Stimulated activated naive CD8-positive, alpha-beta T cell treated with anti-CD3 and anti-CD28 coated beads, Interleukin-15, Interleukin-2, amounts not matched to agents 100 U/mL and 50 U/mL, for 24 hours (primary cell): ENCODE measurements around the gene FAM171A2.
A peak's percentile ranks its signal among the peaks of the same experiment; 100 is the strongest.
"Not testable (repeated sequence)": the region's sequence is repeated elsewhere in the genome, so short reads cannot be mapped to it uniquely, and the experiment has no call there.

Source experiments
- ATAC-seq: fragments of 150-1000 bp; cut with Tn5 transposase; one replicate; pipeline ENCODE4 v1.10.0; 2021
- DNase-seq: peaks from one replicate; pipeline ENCODE4 v3.0.0; 2021

The FAM171A2 gene

GRCh38 chr17:44360826-44361225, 2.8 kb downstream of the FAM171A2 start:
- no peak for ATAC-seq
- no peak for DNase-seq

- DNase-seq: no peak
Observed at GRCh38 chr17:44360144-44360533, 3.5 kb downstream of the FAM171A2 start.

DNA sequence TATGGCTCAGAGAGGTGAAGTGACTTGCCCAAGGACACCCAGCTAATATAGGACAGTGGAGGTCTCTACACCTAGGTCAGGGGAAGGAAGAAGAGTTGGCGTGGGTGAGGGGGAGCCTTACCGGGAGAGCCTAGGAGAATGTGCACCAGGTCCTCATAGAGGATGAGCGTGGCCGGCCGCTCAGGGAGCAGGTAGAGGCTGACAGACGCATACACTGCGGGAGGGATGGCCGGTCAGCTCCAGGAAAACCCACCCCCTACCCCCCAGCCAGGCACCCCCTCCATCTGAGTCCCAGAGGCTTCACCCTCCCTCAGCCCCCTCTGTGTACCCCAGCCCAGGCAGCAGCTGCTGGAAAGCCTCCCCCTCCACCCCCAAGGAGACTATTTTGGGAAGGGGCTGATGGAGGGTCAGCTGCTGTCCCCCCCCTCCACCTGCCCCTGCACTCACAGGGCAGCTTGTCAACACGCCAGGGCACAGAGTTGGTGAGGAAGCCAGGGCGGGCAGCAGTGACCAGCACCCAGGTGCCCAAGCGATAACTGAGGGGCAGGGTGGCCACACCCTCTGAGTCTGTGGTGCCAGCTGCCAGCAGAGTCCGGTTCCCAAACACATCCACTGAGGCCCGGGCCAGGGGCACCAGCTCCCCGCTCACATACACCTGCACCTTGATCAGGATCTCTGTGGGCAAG, 4.1 kb downstream of the FAM171A2 start:
- no peak for DNase-seq
- no peak for ATAC-seq

More at GRCh38 chr17:44360144-44360533, 3.5 kb downstream of the FAM171A2 start:
- ATAC-seq: no peak

GRCh38 chr17:44359006-44359405, 4.6 kb downstream of the FAM171A2 start:
- ATAC-seq: no peak
- no peak for DNase-seq

- ATAC-seq: no peak
- DNase-seq: no peak
Observed at GRCh38 chr17:44358066-44358465, 5.6 kb downstream of the FAM171A2 start.

- no peak for DNase-seq
Observed at GRCh38 chr17:44356241-44356640, 7.4 kb downstream of the FAM171A2 start.

GRCh38 chr17:44355642-44356099, 8.0 kb downstream of the FAM171A2 start:
- ATAC-seq (no peak), DNase-seq (no peak)

More at GRCh38 chr17:44356241-44356640, 7.4 kb downstream of the FAM171A2 start:
- no peak for ATAC-seq

DNA sequence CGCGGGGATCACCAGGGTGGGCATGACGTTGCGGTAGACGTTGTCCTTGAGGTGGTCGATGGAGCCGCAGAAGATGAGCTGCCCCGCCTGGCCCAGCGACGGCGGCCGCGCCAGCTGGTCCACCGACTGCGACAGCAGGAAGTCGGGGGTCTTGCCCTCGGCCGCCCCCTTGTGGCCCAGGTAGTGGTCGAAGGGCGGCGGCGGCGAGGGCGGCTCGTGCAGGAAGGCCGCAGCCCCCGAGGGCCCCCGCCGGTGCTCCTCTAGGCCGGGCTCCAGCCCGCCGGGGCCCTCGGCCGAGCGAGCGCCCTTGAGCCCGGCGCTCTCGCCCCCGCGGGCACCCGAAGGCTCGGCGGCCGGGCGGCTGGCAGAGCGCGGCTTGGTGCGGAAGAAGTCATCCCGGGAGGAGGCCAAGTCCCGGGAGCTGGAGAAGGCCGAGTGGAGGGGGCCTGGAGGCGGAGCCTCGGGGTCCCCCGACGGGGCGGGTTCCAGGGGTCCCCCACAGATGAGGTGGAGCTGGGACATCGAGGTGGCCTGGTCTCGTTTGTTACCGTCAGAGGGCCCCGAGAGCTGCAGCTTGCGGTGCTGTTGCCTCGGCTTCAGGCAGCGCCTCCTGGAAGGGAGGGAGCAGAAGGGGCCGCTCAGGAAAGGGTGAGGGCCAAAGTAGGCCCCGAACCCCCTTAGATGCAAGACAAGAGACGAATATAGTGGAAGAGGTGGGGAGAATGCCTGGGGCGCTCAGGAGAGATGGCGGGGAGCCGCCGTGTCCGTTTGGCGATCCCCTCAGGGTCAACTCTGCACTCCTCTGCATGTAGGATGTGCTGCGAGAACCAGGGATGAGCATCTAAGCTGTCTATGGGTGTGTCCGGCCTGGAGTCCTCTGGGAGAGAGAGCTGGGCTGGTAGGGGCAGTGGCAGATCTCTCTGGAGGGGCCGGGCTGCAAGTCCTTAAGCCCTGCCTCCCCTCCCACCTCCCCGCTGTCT, 8.8 kb downstream of the FAM171A2 start:
- ATAC-seq (no peak), DNase-seq (peak; percentile 79)

GRCh38 chr17:44353672-44354331, 9.9 kb downstream of the FAM171A2 start:
- DNase-seq (peak; percentile 20), ATAC-seq (no peak)

- DNase-seq (no peak), ATAC-seq (no peak)
Observed at GRCh38 chr17:44352828-44353671, 10.6 kb downstream of the FAM171A2 start.

GRCh38 chr17:44351961-44352827, 11.5 kb downstream of the FAM171A2 start:
- no peak for DNase-seq

DNA sequence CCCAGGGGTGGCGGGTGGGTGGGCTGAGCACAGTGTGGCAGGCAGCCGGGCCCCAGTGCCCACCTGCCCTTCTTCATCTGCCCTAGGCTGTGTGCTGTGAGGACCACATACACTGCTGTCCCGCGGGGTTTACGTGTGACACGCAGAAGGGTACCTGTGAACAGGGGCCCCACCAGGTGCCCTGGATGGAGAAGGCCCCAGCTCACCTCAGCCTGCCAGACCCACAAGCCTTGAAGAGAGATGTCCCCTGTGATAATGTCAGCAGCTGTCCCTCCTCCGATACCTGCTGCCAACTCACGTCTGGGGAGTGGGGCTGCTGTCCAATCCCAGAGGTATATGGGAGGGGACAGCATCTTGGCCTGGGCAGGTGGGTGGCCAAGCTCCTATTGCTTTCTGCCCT, 12.2 kb downstream of the FAM171A2 start:
- DNase-seq: no peak
- ATAC-seq: no peak

More at GRCh38 chr17:44351961-44352827, 11.5 kb downstream of the FAM171A2 start:
- ATAC-seq: no peak

- DNase-seq (peak; percentile 83), ATAC-seq (peak; percentile 70)
Observed at GRCh38 chr17:44350733-44351226, 12.9 kb downstream of the FAM171A2 start.

DNA sequence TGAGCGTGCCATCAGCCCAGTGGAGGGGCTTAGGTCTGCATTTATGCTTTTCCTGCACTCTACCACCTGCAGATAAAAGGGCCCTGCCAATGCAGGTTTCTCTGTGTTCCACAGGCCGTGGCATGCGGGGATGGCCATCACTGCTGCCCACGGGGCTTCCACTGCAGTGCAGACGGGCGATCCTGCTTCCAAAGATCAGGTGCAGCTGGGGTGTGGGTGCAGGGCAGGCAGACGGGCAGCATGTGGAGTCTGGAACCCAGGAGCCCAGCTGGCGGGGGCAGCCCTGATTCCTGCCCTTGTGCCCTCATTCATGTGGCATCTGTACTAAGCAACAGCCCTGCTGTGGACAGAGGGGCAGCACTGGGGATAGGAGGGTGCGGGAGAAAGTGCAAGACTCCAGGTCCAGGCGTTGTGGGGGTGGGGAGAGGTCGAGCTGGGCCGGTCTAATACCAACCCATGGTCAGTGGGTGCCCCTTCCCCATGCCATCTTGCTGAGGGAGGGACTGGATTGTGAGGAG, 14.0 kb downstream of the FAM171A2 start:
- ATAC-seq: no peak

DNA sequence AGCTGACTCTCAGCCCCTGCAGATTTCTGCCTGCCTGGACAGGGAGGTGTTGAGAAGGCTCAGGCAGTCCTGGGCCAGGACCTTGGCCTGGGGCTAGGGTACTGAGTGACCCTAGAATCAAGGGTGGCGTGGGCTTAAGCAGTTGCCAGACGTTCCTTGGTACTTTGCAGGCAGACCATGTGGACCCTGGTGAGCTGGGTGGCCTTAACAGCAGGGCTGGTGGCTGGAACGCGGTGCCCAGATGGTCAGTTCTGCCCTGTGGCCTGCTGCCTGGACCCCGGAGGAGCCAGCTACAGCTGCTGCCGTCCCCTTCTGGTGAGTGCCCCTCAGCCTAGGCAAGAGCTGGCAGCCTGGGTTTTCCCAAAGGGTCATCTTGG, 14.7 kb downstream of the FAM171A2 start:
- no peak for DNase-seq
- ATAC-seq: no peak

More for the DNA sequence above, 14.0 kb downstream of the FAM171A2 start:
- no peak for DNase-seq

- DNase-seq: peak; percentile 34
- ATAC-seq: no peak
Observed at GRCh38 chr17:44348234-44348987, 15.2 kb downstream of the FAM171A2 start.

DNA sequence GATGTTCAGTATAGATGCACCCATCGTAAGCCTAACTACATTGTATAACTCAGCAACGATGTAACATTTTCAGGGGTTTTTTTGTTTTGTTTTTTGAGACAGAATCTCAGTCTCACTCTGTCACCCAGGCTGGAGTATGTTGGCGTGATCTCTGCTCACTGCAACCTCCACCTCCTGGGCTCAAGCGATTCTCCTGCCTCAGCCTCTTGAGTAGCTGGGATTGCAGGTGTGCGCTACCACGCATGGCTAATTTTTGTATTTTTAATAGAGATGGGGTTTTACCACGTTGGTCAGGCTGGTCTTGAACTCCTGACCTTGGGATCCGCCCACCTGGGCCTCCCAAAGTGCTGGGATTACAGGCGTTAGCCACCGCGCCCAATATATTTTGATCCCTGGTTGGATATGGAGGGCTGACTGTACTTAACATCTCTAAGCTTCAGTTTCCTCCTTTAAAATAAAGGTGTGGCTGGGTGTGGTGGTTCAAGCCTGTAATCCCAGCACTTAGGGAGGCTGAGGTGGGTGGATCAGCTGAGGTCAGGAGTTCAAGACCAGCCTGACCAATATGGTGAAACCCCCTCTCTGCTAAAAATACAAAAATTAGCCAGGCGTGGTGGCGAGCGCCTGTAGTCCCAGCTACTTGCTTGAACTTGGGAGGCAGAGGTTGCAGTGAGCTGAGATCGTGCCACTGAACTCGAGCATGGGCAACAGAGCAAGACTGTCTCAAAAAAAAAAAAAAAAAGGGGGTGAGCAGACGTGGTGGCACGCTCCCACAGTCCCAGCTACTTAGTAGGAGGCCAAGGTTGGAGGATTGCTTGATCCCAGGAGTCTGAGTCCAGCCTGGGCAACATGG, 16.2 kb downstream of the FAM171A2 start:
- ATAC-seq, DNase-seq: not testable (repeated sequence)
